ENCODE measurements around the gene BMPR1A. TPM values are rescaled to one million over a fixed set of nuclear protein-coding genes. Genes with fewer than 3 reads are reported as not detected.

Gene BMPR1A
- total RNA-seq, 1 donor from 2014 or later = 11.8 TPM

GRCh38 chr10:86819567-86819966 is 63.1 kb downstream of the BMPR1A start:
- no peaks in the 10 kb centered on the region for H3K36me3 Mint-ChIP-seq (ENCODE audit: low read depth)
- ChIA-PET CTCF (no interaction called here), POLR2A (no interaction called here)
- no peak overlapping the region for H3K27ac Mint-ChIP-seq
- intact Hi-C loops (cut with micrococcal nuclease) = no loop called here
- ATAC-seq (ENCODE audit: low read depth) = no peak
- H3K4me3 Mint-ChIP-seq = no peak overlapping the region
- TF ChIP-seq CTCF (IDR thresholded peaks at IDR 0.05) = no peak
- no peaks in the 10 kb centered on the region for H3K9me3 Mint-ChIP-seq
- DNase-seq = no peak
- no peaks in the 10 kb centered on the region for H3K4me1 Mint-ChIP-seq
- H3K27me3 Mint-ChIP-seq = no peaks in the 10 kb centered on the region

GRCh38 chr10:86820509-86820908 is 64.1 kb downstream of the BMPR1A start:
- Mint-ChIP-seq H3K36me3 (ENCODE audit: low read depth) (no peaks in the 10 kb centered on the region), H3K9me3 (no peaks in the 10 kb centered on the region), H3K4me1 (no peaks in the 10 kb centered on the region), H3K27ac (no peak overlapping the region), H3K4me3 (no peak overlapping the region), H3K27me3 (no peaks in the 10 kb centered on the region)
- no peak for TF ChIP-seq CTCF (IDR thresholded peaks at IDR 0.05)
- CTCF ChIA-PET = no interaction called here
- POLR2A ChIA-PET = no interaction called here
- intact Hi-C loops (cut with micrococcal nuclease) = no loop called here
- DNase-seq = no peak
- no peak for ATAC-seq (ENCODE audit: low read depth)

- intact Hi-C loops (cut with micrococcal nuclease) = no loop called here
- Mint-ChIP-seq H3K27ac (no peak overlapping the region), H3K4me3 (no peak overlapping the region), H3K36me3 (ENCODE audit: low read depth) (no peaks in the 10 kb centered on the region), H3K4me1 (no peaks in the 10 kb centered on the region), H3K9me3 (no peaks in the 10 kb centered on the region), H3K27me3 (no peaks in the 10 kb centered on the region)
- TF ChIP-seq CTCF (IDR thresholded peaks at IDR 0.05) = no peak
- no peak for ATAC-seq (ENCODE audit: low read depth)
- no peak for DNase-seq
- CTCF ChIA-PET = no interaction called here
- POLR2A ChIA-PET = no interaction called here
Measured at GRCh38 chr10:86821388-86821999, 65.1 kb downstream of the BMPR1A start.

GRCh38 chr10:86823565-86823964 is 67.1 kb downstream of the BMPR1A start:
- H3K27me3 Mint-ChIP-seq = no peaks in the 10 kb centered on the region
- DNase-seq = no peak
- intact Hi-C loops (cut with micrococcal nuclease) = no loop called here
- H3K27ac Mint-ChIP-seq = no peak overlapping the region
- POLR2A ChIA-PET = no interaction called here
- H3K4me1 Mint-ChIP-seq = no peaks in the 10 kb centered on the region
- CTCF ChIA-PET = no interaction called here
- no peak overlapping the region for H3K4me3 Mint-ChIP-seq
- no peak for TF ChIP-seq CTCF (IDR thresholded peaks at IDR 0.05)
- no peaks in the 10 kb centered on the region for H3K9me3 Mint-ChIP-seq
- ATAC-seq (ENCODE audit: low read depth) = no peak
- H3K36me3 Mint-ChIP-seq (ENCODE audit: low read depth) = no peaks in the 10 kb centered on the region

- Mint-ChIP-seq H3K36me3 (ENCODE audit: low read depth) (no peaks in the 10 kb centered on the region), H3K27ac (no peak overlapping the region), H3K9me3 (no peaks in the 10 kb centered on the region), H3K4me3 (no peak overlapping the region), H3K4me1 (no peaks in the 10 kb centered on the region), H3K27me3 (no peaks in the 10 kb centered on the region)
- intact Hi-C loops (cut with micrococcal nuclease) = no loop called here
- CTCF ChIA-PET = no interaction called here
- DNase-seq (no peak), ATAC-seq (ENCODE audit: low read depth) (no peak)
- POLR2A ChIA-PET = no interaction called here
- TF ChIP-seq CTCF (IDR thresholded peaks at IDR 0.05) = no peak
Measured at GRCh38 chr10:86824151-86824550, 67.7 kb downstream of the BMPR1A start.

Data from activated B cell treated with CpG ODN at 0.5 μM for 24 hours (primary cell).